AG04449 (cell line): Measurements from ENCODE around the gene EVC.

Source experiments
- CTCF ChIA-PET: fragments of 350-600 bp; formaldehyde crosslinking; extraction: SDS; loops from one replicate; lab custom pipeline; 2021; ENCODE audit warnings: antibody characterized with exemption; lab: Yijun Ruan, JAX
- POLR2A ChIA-PET: fragments of 400-600, 350-600 bp; formaldehyde crosslinking; extraction: SDS; loops from one replicate; lab custom pipeline; 2020; ENCODE audit warnings: antibody characterized with exemption, inconsistent platforms; lab: Yijun Ruan, JAX
- DNase-seq: peaks from one replicate; pipeline ENCODE4 v3.0.0-alpha.2; 2010; ENCODE audit warnings: low read depth, low spot score
- H3K4me3 ChIP-seq: 2 replicates; pipeline ENCODE4 v1.5.1; 2011; ENCODE audit warnings: low read depth, mild to moderate bottlenecking, control low read depth, low read length
- TF ChIP-seq, protein P1 (sequence below): IDR thresholded peaks from one replicate; pipeline ENCODE4 v1.5.1; 2011; ENCODE audit warnings: mild to moderate bottlenecking, moderate library complexity, low read length, control low read depth, inconsistent platforms; ENCODE audit not compliant: insufficient read depth; ENCODE audit errors: missing control alignments

The EVC gene

DNA sequence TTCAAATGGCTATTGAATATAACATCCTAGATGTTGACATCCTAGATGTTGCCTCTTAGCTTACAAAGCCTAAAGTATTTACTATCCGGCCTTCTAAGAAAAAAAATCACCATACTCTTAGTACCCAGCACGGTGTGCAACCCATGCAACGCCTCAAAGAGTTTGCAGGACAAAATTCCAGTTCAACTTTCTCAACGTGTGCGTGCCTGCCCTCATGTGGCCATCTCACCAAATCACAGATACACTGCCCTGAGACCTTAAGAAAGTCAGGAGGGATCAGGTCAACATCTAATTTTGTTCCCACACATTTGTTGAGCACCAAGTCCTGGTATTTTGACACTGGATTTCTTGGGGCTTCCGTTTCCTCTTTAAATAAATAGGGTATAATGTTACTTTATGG lies 113.6 kb downstream of the EVC start:
- ChIA-PET CTCF (interaction anchor here (1.0 to 3.0 kb wide), 8 partner anchors 11 to 774 kb away, joined by 3 to 23 read pairs (median 5); partner anchors contain the start of gene STK32B), POLR2A (interaction anchor here (0.6 kb wide), 1 partner anchor 221 kb away, joined by 3 read pairs; no protein-coding TSS in a partner anchor)
- TF ChIP-seq, protein P1, sequence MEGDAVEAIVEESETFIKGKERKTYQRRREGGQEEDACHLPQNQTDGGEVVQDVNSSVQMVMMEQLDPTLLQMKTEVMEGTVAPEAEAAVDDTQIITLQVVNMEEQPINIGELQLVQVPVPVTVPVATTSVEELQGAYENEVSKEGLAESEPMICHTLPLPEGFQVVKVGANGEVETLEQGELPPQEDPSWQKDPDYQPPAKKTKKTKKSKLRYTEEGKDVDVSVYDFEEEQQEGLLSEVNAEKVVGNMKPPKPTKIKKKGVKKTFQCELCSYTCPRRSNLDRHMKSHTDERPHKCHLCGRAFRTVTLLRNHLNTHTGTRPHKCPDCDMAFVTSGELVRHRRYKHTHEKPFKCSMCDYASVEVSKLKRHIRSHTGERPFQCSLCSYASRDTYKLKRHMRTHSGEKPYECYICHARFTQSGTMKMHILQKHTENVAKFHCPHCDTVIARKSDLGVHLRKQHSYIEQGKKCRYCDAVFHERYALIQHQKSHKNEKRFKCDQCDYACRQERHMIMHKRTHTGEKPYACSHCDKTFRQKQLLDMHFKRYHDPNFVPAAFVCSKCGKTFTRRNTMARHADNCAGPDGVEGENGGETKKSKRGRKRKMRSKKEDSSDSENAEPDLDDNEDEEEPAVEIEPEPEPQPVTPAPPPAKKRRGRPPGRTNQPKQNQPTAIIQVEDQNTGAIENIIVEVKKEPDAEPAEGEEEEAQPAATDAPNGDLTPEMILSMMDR = peak; percentile 74
- H3K4me3 ChIP-seq = no peak overlapping the region
- no peak for DNase-seq

DNA sequence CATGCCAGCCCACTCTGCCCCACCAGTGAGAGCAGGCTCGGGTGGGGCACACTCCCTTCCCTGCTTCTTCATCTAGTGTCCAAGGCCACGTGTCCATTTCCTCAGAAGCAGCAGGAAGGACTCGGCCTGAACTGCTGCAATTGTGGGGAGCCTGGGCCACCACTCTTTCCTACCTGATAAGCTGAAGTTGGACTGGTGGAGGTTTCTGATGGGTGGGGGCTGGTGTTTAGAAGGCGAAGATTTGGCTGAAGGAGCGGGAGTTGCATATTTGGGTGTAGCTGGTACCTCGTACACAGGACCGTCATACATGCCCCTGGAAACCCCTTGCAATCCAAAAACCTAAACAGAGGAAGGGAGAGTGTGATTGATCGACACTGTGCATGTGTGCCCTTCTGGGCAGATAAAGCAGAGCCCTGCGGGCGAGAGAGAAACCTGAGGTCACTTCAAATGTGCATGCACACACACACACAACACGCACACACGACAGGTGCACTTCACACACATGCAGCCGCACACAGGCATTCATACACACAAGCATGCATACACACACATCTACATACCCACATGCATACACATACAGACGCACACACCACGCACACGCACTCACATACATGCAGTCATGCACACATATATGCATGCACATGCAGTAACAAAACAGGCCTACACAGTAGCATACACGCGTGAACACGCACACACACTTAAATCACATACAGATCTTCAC lies 114.5 kb downstream of the EVC start:
- ChIA-PET CTCF (interaction anchor here (0.8 to 2.5 kb wide), 5 partner anchors 10 to 775 kb away, joined by 3 to 11 read pairs (median 4); partner anchors contain the start of gene STK32B), POLR2A (no interaction called here)
- no peak overlapping the region for H3K4me3 ChIP-seq
- TF ChIP-seq, protein P1 = no peak
- DNase-seq = no peak

DNA sequence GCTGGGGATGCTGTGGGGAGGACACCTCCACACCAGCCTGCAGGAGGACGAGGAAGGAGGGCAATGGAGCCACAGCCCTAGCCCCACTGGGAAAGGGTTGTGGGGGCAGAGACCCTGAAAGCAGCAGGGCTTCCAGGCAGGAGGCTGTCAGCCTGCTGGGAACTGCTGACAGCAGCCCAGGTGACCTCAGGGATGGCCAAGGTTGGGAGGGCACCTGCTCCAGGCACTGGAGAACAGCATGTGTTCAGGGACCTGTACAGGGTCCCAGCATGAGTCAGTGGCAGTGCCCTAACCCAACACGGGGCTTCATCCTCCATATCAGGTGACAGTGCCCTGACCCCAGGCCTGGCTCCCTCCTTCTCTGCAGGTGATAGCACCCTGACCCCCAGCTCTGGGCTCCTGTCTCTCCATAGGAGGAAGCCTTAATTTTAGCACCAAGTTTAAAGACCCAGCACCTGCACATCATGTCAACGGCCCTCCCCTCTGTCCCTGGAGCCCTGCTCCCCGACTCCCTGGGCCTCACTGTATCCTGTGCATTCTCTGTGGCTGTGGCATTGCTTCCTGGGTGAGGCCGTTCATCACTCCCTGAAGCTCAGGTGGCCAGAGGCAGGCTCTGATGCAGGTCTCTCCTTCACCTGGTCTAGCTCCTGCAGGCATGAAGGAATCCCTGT lies 115.6 kb downstream of the EVC start:
- POLR2A ChIA-PET = interaction anchor here (0.6 kb wide), 2 partner anchors 69 to 967 kb away, joined by 3 read pairs; partner anchors contain the start of gene MSX1
- TF ChIP-seq, protein P1 = no peak
- CTCF ChIA-PET = interaction anchor here (1.0 kb wide), 1 partner anchor 14 kb away, joined by 3 read pairs; no protein-coding TSS in a partner anchor

DNA sequence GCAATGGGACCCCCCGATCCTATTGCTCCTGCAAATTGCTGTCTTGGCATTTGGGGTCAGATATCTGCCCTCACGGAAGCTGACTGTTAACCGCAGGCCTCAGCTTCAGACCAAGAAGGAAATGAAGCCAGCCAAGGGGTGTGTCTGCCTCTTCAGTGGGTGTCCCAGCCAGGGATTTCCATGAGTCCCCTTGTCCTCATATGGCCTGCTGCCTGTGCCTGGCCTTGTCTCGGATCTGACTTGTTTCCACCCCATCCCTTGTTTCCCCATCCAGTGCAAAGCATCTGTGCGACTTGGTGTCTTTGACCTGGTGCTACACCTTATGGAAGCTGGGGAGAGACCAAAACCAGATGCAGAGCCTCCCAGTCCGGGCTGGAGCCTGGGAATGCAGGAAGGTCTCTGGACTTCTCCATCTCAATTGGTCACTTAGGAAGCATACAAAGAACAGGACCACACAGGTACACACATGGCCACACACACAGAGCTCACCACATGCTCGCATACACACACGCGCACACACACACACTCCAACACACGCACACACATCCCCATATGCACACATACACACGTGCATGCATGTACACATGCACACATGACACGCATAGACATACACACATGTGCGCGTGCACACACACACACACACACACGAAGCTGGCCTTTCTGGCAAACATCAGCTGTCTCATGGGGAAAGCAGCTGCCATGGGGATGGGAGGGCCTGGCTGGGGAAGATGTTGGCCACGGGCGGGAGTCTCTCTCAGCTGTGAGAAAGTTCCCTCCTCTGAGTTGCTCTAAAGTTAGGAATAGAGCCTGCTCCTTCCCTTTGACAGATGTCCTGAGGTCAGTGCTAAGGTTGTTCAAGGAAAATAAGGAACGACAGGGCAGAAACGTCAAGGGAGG lies 116.4 kb downstream of the EVC start:
- TF ChIP-seq, protein P1 = no peak
- H3K4me3 ChIP-seq = no peak overlapping the region
- ChIA-PET CTCF (interaction anchor here (1.0 kb wide), 1 partner anchor 15 kb away, joined by 3 read pairs; no protein-coding TSS in a partner anchor), POLR2A (interaction anchor here (0.6 kb wide), 2 partner anchors 68 to 968 kb away, joined by 3 read pairs; partner anchors contain the start of gene MSX1)
- DNase-seq = no peak

More for the DNA sequence above, 115.6 kb downstream of the EVC start:
- no peak for DNase-seq
- H3K4me3 ChIP-seq = no peak overlapping the region

DNA sequence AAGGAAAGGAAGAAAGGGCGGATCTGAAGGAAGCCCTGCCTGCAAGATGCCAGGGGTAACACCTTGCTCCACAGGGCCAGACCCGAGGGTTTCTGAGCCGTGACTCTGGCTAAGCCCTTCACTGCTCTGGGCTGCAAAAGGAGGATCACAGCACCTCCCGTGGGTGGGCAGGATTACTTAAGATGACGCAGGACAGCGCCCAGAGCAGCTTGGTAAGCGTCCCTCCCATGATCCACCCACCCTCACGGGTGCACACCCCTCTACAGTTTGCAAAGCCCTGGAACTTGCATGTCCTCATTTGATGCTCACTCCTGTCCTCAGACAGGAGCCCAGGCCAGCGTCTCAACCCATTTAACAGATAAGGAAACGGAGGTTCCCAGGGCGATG lies 117.0 kb downstream of the EVC start:
- ChIA-PET CTCF (no interaction called here), POLR2A (no interaction called here)
- TF ChIP-seq, protein P1 = no peak
- H3K4me3 ChIP-seq = no peak overlapping the region
- no peak for DNase-seq
